RKO (cell line): ENCODE measurements around the gene NDEL1.
"Not testable (repeated sequence)": the region's sequence is repeated elsewhere in the genome, so short reads cannot be mapped to it uniquely, and the experiment has no call there.

Experiments used
- DNase-seq: peaks from one replicate; pipeline ENCODE4 v3.0.0-alpha.2; 2016; ENCODE audit warnings: low spot score

The NDEL1 gene, protein sequence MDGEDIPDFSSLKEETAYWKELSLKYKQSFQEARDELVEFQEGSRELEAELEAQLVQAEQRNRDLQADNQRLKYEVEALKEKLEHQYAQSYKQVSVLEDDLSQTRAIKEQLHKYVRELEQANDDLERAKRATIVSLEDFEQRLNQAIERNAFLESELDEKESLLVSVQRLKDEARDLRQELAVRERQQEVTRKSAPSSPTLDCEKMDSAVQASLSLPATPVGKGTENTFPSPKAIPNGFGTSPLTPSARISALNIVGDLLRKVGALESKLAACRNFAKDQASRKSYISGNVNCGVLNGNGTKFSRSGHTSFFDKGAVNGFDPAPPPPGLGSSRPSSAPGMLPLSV

GRCh38 chr17:8435245-8436168 lies at the start of gene NDEL1:
TSS of gene NDEL1 (plus strand) at chr17:8435884. CDS start at chr17:8444272, 8,388 bp downstream.
- peak; percentile 96 for DNase-seq

GRCh38 chr17:8386841-8387240 lies 48.8 kb upstream of the NDEL1 start:
- no peak for DNase-seq

GRCh38 chr17:8387914-8388651 lies 47.6 kb upstream of the NDEL1 start:
- DNase-seq, result no peak

- no peak for DNase-seq
Measured at GRCh38 chr17:8391711-8392110, 44.0 kb upstream of the NDEL1 start.

DNA sequence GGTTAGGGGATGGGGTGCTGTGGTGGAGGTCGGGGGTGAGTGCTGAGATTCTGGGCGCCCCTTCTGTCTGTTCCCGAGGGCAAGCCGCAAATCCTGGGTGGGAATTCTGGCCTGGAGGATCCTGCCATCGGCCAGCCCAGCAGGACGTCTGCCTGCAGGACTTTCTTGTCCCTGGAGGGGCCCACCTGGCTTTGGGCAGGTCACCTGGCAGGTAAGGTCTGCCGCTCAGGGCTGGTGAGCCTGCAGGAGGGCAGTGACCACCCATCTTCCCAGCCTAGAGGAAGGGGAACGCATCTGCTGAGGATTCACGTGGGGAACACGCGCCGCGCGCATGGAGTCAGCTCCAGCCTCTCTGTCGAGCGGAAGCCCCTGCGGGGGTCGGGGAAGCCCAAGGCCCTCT lies 43.4 kb upstream of the NDEL1 start:
- no peak for DNase-seq

GRCh38 chr17:8392674-8393469 lies 42.8 kb upstream of the NDEL1 start:
- no peak for DNase-seq

GRCh38 chr17:8393470-8394231 lies 42.0 kb upstream of the NDEL1 start:
- peak; percentile 31 for DNase-seq

DNA sequence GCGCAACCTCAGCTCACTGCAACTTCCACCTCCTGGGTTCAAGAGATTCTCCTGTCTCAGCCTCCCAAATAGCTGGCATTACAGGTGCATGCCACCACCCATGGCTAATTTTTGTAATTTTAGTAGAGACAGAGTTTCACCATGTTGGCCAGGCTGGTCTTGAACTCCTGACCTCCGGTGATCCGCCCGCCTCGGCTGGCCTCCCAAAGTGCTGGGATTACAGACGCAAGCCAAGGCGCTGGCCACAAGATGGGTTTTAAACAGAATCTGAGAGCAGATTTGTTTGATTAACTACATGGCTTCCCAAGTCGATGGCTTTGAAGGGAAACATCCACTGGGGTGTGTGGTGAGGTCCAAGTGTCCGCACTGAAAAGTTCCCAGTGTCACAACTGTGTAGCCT lies 41.2 kb upstream of the NDEL1 start:
- DNase-seq, result not testable (repeated sequence)

DNA sequence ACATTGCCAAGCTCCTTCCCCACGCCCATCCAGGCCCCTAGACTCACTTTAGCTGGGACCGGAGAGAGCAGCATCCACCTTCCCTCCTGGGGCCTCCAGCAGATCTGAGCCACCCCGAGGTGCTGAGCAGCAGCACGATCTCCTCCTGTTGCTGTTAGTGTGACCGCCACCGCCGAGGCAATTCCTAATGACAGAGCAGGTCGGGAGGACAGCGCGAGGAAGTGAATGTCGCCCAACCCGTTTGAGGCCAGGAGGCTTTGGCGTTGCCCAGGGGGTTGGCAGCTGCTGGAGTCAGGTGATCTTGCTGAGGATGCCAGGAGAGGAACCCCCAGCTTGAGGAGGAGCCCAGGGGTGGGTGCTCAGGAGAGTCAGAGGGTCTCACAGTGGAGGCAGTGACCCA lies 38.0 kb upstream of the NDEL1 start, which contains the start of gene RNF222:
Gene RNF222, minus strand, starts transcription at position 192 of the 400 bp plus-strand sequence. CDS start 4,366 bp downstream, outside the sequence.
- DNase-seq, result no peak

- no peak for DNase-seq
Measured at GRCh38 chr17:8398980-8399379, 36.7 kb upstream of the NDEL1 start.

GRCh38 chr17:8401107-8401506 lies 34.6 kb upstream of the NDEL1 start:
- DNase-seq, result no peak

- DNase-seq, result no peak
Measured at GRCh38 chr17:8402921-8403536, 32.7 kb upstream of the NDEL1 start.

DNA sequence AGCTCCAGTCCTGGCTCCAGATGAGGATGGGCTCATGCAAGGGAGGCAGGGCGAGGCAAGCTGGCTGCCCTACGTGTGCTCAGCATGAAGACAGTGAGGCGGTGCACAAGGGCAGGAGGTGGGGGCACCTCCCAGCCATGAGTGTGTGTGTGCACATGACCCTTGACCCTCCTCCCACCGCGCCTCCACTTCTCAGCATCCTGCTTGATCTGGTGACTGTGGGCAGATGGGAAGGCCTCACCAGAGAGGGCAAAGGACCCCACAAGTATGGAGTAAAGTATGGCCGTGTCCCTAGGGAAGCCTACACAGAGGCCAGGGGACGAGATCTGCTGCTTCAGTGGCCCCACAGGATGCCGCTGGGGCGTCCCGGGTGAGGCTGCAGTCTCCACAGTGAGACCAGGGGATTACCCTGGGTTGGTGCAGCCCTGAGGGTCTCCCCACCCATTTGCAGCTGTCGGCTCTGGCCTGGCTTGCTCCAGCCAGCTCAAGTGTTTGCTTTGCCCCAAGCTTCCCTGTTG lies 30.1 kb upstream of the NDEL1 start:
- DNase-seq, result no peak

DNA sequence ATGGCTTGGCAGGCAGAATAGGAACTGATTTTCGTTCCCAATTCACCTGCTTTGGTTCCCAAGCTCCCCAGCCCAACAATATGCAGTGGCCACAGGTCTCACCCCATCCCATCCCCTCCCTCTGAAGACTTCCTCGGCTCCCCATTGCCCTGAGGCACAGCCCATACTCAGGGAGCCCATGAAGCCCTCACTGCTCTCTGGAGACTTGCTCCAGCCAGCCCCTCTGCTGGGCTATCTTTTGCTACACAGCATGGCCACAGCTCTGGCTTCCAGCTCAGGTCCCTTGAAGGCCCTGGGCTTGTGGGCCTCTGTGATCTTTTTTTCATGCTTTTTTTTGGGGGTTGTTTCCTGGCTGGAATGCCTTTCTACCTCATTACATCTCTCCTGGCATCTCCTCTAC lies 29.5 kb upstream of the NDEL1 start:
- no peak for DNase-seq

GRCh38 chr17:8408371-8408770 lies 27.3 kb upstream of the NDEL1 start:
- no peak for DNase-seq

DNA sequence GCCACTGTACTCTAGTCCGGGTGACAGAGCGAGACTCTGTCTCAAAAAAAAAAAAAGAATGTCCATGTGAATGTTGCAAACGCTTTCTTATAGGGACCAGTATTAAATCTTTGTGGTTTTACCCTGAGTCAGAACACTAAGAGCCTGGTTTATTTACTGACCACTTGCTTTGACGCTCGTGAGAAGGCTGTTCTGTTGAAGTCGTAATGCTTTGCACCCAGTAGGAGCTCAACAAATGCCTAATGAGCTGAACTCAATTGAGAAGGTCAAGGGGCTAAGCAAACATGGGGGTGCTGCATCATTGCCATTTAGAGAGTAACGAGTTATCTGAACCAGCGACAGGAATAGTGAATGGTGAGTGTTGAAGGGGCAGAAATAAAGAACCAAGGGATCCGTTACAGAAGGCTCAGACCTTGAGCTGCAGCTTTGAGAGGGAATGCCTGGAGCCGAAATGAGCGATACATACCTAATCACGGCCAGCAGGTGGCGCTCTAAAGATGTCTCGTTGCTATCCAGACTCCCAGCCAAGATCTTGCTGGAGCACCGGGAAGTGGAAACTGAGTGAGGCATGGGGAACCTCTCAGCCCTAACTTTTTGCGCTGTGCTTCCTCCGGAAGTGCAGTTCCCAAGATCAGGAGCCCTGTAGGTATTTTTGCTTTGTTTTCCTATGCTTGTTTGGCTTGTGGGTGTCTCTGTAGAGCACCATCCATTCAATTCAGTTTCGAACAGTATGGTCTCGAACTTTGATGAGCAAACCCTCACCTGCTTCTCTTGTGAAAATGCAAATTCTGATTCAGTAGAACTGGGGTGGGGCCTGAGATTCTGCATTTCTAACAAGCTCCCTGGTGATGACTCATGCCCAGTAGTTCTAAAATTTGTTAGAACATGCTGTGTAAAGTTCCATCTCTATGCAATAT lies 25.5 kb upstream of the NDEL1 start:
- DNase-seq, result peak; percentile 87

DNA sequence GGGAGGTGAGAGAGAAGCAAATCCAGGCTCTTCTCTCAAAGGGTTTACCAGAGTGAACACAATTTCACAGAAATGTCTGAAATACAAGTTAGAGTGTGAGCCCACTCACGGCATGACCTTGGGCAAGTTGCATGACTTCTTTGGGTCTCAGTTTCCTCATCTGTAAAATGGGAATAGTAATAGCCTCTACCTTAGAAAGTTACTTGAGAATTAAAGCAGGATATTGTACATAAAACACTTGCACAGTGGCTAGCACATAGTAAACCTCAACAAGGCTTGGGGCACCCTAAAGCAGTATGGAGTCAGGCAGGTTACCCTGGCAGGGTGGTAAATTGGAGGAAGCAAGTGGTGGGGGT lies 24.8 kb upstream of the NDEL1 start:
- DNase-seq, result no peak

DNA sequence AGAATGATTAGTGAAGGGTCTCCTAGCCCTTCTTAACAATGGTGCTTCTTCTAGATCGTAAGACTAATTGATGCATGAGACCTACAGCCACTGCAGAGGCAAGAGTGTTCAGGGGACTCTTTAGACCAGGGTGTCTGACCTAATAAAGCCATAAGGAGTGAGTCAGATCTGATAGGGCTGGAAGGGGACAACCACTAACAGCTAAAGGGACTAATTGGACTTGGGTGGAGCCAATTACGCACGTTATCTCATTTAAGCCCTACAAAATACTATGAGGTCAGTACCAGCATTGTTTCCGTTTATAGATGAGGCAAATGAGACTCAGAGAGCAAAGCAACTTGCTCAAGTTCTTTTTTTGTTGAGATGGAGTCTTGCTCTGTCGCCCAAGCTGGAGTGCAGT lies 23.6 kb upstream of the NDEL1 start:
- DNase-seq, result no peak

- DNase-seq, result no peak
Measured at GRCh38 chr17:8413328-8413727, 22.4 kb upstream of the NDEL1 start.
